GM12878 (cell line): ENCODE results near the gene NTF4. TPM values are rescaled to one million over a fixed set of nuclear protein-coding genes. Genes with fewer than 3 reads are reported as not detected.

Experiments used
- ATAC-seq: fragments of 200-7000 bp; cut with Tn5 transposase; 3 replicates; pipeline ENCODE4 v1.9.1; 2020; ENCODE audit warnings: mild to moderate bottlenecking, moderate library complexity
- BruUV-seq: library from RNA; stranded (reverse); fragments of 400-500 nt; replicated peaks from 2 replicates; lab custom pipeline; 2021; lab: Mats Ljungman, UMichigan
- CTCF ChIA-PET: fragments of 300-600 bp; sonication (Branson Sonifier 250); formaldehyde crosslinking; extraction: SDS; loops from one replicate; lab custom pipeline; 2021; ENCODE audit warnings: inconsistent platforms; lab: Yijun Ruan, JAX
- POLR2A ChIA-PET: fragments of 350-600 bp; formaldehyde crosslinking; extraction: SDS; loops from one replicate; lab custom pipeline; 2021; ENCODE audit warnings: inconsistent platforms; lab: Charles Lee
- RAD21 ChIA-PET: fragments of 300-600 bp; sonication (Branson Sonifier 250); formaldehyde crosslinking; loops from one replicate; lab custom pipeline; 2023; ENCODE audit warnings: antibody characterized with exemption; ENCODE audit not compliant: unreplicated experiment; lab: Charles Lee
- SMC1A ChIA-PET: fragments of 300-600 bp; sonication (Branson Sonifier 250); formaldehyde crosslinking; loops from one replicate; lab custom pipeline; 2023; ENCODE audit not compliant: unreplicated experiment, uncharacterized antibody; lab: Charles Lee
- DNase-seq: peaks from one replicate; pipeline ENCODE4 v3.0.0-alpha.2; 2011; ENCODE audit warnings: low read depth, low spot score
- FAIRE-seq: peaks from 3 replicates; lab custom pipeline; 2011; peaks lifted over from hg19 to GRCh38; lab: Jason Lieb, UNC
- H2AFZ ChIP-seq: 2 replicates; pipeline ENCODE4 v1.6.0; 2011; ENCODE audit warnings: low read depth, low read length, control low read depth; ENCODE audit not compliant: control insufficient read depth
- H3K27ac ChIP-seq: 2 replicates; pipeline ENCODE4 v1.5.1; 2011; ENCODE audit warnings: control low read depth; ENCODE audit not compliant: control insufficient read depth, insufficient read depth
- H3K27me3 ChIP-seq, 2 experiments: replicated peaks in 1 of 2; 2 replicates each; pipeline versions ENCODE4 v1.6.0 to v1.6.1; 2011; ENCODE audit warnings: low read length in 1 of 2; ENCODE audit not compliant: control insufficient read depth in 2 of 2, insufficient read depth in 2 of 2
- H3K36me3 ChIP-seq, 2 experiments: 2 replicates each; pipeline ENCODE4 v1.5.1; 2011; ENCODE audit warnings: low read length in 1 of 2; ENCODE audit not compliant: control insufficient read depth in 2 of 2, insufficient read depth in 2 of 2
- H3K4me1 ChIP-seq: 2 replicates; pipeline ENCODE4 v1.6.1; 2011; ENCODE audit warnings: mild to moderate bottlenecking, low read length, moderate library complexity, mixed read lengths; ENCODE audit not compliant: control insufficient read depth, insufficient read depth
- H3K4me2 ChIP-seq: 2 replicates; pipeline ENCODE4 v1.6.0; 2011; ENCODE audit warnings: control low read depth; ENCODE audit not compliant: control insufficient read depth, insufficient read depth
- H3K4me3 ChIP-seq: fragments of 200-600 bp; sonication (generic); 2 replicates; pipeline ENCODE4 v1.5.1; 2016
- H3K79me2 ChIP-seq: 2 replicates; pipeline ENCODE4 v1.6.0; 2011; ENCODE audit warnings: low read length; ENCODE audit not compliant: control insufficient read depth, insufficient read depth
- H3K9ac ChIP-seq: 2 replicates; pipeline ENCODE4 v1.8.0; 2011; ENCODE audit warnings: low read length, control low read depth, mixed read lengths; ENCODE audit not compliant: control insufficient read depth, insufficient read depth
- H3K9me3 ChIP-seq: replicated peaks from 3 replicates; pipeline ENCODE4 v1.5.1; 2011; ENCODE audit warnings: mild to moderate bottlenecking, low read length; ENCODE audit not compliant: control insufficient read depth, insufficient read depth
- H4K20me1 ChIP-seq: 2 replicates; pipeline ENCODE4 v1.6.0; 2011; ENCODE audit not compliant: control insufficient read depth, insufficient read depth
- E2F8 ChIP-seq: fragments of 450-650 bp; IDR thresholded peaks from 2 replicates; pipeline ENCODE4 v1.6.1; 2018; ENCODE audit warnings: mild to moderate bottlenecking, low read depth, moderate library complexity; ENCODE audit not compliant: partially characterized antibody
- HDGF ChIP-seq: fragments of 450-650 bp; IDR thresholded peaks from 2 replicates; pipeline ENCODE4 v1.6.1; 2016; ENCODE audit warnings: antibody characterized with exemption
- POLR2A ChIP-seq: IDR thresholded peaks from 2 replicates; pipeline ENCODE4 v1.6.1; 2011; ENCODE audit warnings: low read depth, mild to moderate bottlenecking, low read length
- SREBF1 ChIP-seq: IDR thresholded peaks from 2 replicates; pipeline ENCODE4 v1.6.1; 2012; ENCODE audit warnings: mild to moderate bottlenecking, low read length
- TAF1 ChIP-seq: IDR thresholded peaks from 2 replicates; pipeline ENCODE4 v1.6.1; 2011; ENCODE audit warnings: mild to moderate bottlenecking, low read depth, low read length, borderline replicate concordance
- TCF7 ChIP-seq: IDR thresholded peaks from 2 replicates; pipeline ENCODE4 v1.6.1; 2014; ENCODE audit warnings: antibody characterized with exemption, borderline replicate concordance
- WGBS: methylation state at CpG from one replicate; pipeline ENCODE4 v1.1.6; 2016; ENCODE audit warnings: low lambda C conversion rate; ENCODE audit not compliant: insufficient replicate concordance, insufficient coverage; ENCODE audit errors: missing lambda C conversion rate; 5-methylcytosine and 5-hydroxymethylcytosine counted together
- in situ Hi-C: fragments of 300-500 bp; cut with MboI; formaldehyde crosslinking; loops from 9 replicates; pipeline ENCODE4 v1.14.3; 2018; ENCODE audit warnings: mixed read lengths
- intact Hi-C: fragments of 100-400 bp; cut with micrococcal nuclease; formaldehyde crosslinking; loops from one replicate; pipeline ENCODE4 v1.14.2; 2022; ENCODE audit not compliant: unreplicated experiment
- polyA plus RNA-seq, 11 experiments: library from polyadenylated mRNA; depleted of rRNA in 4 of 11; unstranded in 6 of 11; stranded (reverse) in 5 of 11; fragments of >200 nt; fragmentation: Nextera tagmentation in 4 of 11; fragmentation: Illumina TruSeq in 1 of 11; extraction: Ambion mirVana in 4 of 11; extraction: Trizol in 1 of 11; gene quantifications; 1 replicate in 1 of 11; 2 replicates in 10 of 11; pipeline versions ENCODE4 v1.2.1 to v1.2.3, GENCODE V29; 2011 to 2016; ENCODE audit warnings: inconsistent platforms in 2 of 11, missing spikeins in 2 of 11, low read depth in 1 of 11
- total RNA-seq, 4 experiments: library from RNA; depleted of rRNA in 3 of 4; stranded (reverse); fragments of >200 nt in 3 of 4; fragmentation: Illumina TruSeq in 1 of 4; extraction: Trizol in 1 of 4; gene quantifications; 2 replicates each; pipeline versions ENCODE4 v1.2.1 to v1.2.3, GENCODE V29; 2013 to 2021

The NTF4 gene
- total and polyA plus RNA-seq, 10 of the 15 experiments (the other 5 are each of a cell fraction or from before 2014, with no cell fraction given): not detected

DNA sequence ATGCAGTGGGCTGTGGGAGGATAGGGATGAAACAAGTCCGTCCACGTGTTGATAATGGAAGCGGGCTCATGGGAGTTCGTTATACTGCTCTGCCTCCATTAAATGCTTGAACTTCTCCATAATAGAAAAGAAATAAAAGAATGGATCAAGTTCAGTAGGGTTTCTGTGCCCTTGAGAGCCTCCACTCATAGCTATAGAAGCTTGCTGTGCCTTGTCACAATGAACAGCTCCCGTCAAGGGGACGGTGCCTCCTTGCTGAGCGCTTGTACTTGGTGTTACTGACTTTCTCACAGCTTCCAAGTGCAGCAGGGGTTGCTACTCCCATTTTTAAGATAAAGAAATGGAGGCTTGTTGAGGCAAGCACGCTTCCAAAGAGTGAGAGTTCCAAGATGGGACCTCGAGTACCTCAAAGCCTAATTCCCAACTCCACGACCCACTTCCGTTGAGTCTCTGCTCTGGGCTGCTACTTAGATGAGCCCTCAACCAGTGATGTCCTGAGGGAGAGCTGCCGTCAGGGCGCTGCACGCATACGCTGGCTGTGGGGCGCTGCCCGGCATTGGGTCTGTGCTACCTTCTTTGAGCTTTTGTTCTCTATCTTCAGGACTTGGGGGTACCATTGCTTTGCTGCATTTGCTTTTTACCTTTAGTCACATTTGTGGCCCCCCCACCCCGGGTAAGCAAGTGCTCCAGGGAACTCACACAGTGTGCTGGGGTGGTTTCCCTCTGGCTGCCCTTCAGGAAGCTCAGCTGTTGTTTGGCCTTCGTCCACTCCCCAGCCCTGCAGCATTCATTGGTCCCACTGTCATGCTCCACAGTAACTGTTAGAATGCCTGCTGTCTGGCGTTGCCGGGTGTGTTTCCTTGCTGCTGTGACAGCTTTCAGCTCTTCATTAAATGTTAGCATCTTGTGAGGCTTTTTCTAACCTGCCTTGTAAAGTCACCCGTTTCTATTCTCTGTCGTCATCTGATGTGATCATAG, 30.2 kb upstream of the NTF4 start:
- POLR2A ChIA-PET: interaction anchor here (1.0 kb wide), 1 partner anchor 92 kb away, joined by 4 read pairs; no protein-coding TSS in a partner anchor
- no peak overlapping the region for H3K9ac ChIP-seq
- peaks cover 8% of the 10 kb centered on the region for H3K79me2 ChIP-seq
- H3K27ac ChIP-seq: no peak overlapping the region
- TF ChIP-seq SREBF1 (no peak), POLR2A (peak; percentile 47; the same call in 1 of the 2 replicates)
- TF ChIP-seq, all 136 proteins: peak for 1
- no TSS peak for BruUV-seq
- FAIRE-seq: no peak
- peaks cover 31 to 41% of the 10 kb centered on the region in 2 experiments for H3K36me3 ChIP-seq
- no peaks in the 10 kb centered on the region for H3K9me3 ChIP-seq
- peaks cover 7% of the 10 kb centered on the region; the same call in 1 of the 2 replicates for H4K20me1 ChIP-seq
- no peak overlapping the region for H3K4me2 ChIP-seq
- H3K4me3 ChIP-seq: no peak overlapping the region
- DNase-seq: no peak
- no peak for ATAC-seq
- intact Hi-C loops (no loop called here), in situ Hi-C loops (loop anchor here (5.0 kb wide), 1 partner anchor 113 kb away; no protein-coding TSS in a partner anchor)
- no peaks in the 10 kb centered on the region; the same call in 1 of the 2 replicates for H3K4me1 ChIP-seq
- no peaks in the 10 kb centered on the region for H3K27me3 ChIP-seq
- 90% methylated on average over 23 of the region's 23 CpGs for WGBS
- SMC1A ChIA-PET: no interaction called here
- CTCF ChIA-PET: interaction anchor here (0.6 to 2.1 kb wide), 5 partner anchors 11 to 250 kb away, joined by 3 to 10 read pairs (median 3); partner anchors contain the start of genes GYS1, LIN7B and RUVBL2
- RAD21 ChIA-PET: no interaction called here
- no peak overlapping the region for H2AFZ ChIP-seq

DNA sequence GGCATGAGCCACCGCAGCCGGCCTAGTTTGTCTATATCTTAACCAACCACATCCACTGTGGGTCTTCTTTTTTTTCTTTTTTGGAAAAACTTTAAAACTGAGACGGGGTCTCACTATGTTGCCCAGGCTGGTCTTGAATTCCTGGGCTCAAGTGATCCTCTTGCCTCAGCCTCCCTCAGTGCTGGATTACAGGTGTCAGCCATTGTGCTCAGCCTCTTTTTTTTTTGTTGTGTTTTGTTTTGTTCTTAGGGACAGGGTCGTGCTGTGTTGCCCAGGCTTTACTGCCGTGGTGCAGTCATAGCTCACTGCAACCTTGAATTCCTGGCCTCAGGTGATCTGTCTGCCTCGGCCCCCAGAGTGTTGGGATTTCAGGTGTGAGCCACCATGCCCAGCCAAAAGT, 28.1 kb upstream of the NTF4 start:
- no peak overlapping the region for H3K9ac ChIP-seq
- no peaks in the 10 kb centered on the region for H3K27me3 ChIP-seq
- 89% methylated on average over 6 of the region's 6 CpGs for WGBS
- H3K9me3 ChIP-seq: no peaks in the 10 kb centered on the region
- peaks cover 24 to 43% of the 10 kb centered on the region in 2 experiments for H3K36me3 ChIP-seq
- FAIRE-seq (no peak), DNase-seq (no peak), ATAC-seq (no peak)
- in situ Hi-C loops (no loop called here), intact Hi-C loops (no loop called here)
- peaks cover 3% of the 10 kb centered on the region; the same call in 1 of the 2 replicates for H4K20me1 ChIP-seq
- CTCF ChIA-PET: no interaction called here
- POLR2A ChIA-PET: no interaction called here
- no TSS peak for BruUV-seq
- H3K4me1 ChIP-seq: no peaks in the 10 kb centered on the region; the same call in 1 of the 2 replicates
- H2AFZ ChIP-seq: no peak overlapping the region
- RAD21 ChIA-PET: interaction anchor here (0.7 kb wide), 1 partner anchor 101 kb away, joined by 3 read pairs; no protein-coding TSS in a partner anchor
- SMC1A ChIA-PET: no interaction called here
- no peak overlapping the region for H3K4me2 ChIP-seq
- no peak overlapping the region for H3K27ac ChIP-seq
- peaks cover 20% of the 10 kb centered on the region for H3K79me2 ChIP-seq
- no peak overlapping the region for H3K4me3 ChIP-seq
- no peak for TF ChIP-seq HDGF
- TF ChIP-seq TAF1: no peak
- TF ChIP-seq E2F8: no peak
- TF ChIP-seq TCF7: no peak
